Pons (tissue), 1 donor: ENCODE results near the gene SLC34A3.

Experiments
- DNase-seq: peaks from one replicate; pipeline ENCODE4 v3.0.0-alpha.2; 2016; ENCODE audit warnings: low spot score

The SLC34A3 gene

DNA sequence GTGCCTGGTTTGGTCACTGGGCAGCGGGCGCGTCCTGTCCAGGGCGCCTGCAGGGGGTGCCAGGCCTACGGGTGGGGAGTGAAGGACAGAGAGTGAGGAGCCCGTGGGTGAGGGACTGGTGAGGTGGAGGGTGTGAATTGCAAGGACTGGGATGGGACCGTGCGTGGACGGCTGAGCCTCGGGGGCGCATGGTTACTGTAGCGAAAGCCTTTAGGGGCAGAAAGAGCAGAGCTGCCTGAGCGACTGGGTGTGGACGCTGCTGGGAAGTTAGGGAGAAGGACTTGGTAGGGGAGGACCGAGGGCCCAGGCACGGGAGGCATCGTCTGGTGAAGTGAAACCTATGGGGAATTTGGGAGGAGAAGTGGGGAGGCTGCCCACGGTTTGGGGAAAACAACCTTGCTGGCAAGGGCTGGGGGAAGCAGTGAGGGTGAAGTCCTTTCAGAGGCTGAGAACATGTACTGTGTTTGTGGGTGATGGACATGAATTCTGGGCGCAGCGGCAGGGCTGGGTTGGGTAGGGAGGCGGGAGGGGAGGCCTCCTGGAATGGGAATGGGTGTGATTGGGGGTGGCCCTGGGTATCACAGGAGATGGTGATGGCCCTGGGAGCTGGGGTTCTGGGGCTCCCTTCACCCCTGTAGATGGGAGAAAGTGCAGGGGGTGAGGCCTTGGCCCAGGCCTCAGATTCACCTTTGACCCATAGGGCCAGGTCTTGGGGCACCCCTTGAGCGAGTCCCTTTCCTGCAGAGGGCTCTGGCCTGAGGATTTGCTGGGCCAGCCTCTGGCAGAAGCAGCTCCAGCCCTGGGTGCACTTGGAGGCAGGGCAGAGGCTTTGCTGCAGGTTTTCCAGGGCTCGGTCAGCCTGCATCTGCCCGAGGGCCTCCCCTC lies 45.1 kb downstream of the SLC34A3 start:
- no peak for DNase-seq

DNA sequence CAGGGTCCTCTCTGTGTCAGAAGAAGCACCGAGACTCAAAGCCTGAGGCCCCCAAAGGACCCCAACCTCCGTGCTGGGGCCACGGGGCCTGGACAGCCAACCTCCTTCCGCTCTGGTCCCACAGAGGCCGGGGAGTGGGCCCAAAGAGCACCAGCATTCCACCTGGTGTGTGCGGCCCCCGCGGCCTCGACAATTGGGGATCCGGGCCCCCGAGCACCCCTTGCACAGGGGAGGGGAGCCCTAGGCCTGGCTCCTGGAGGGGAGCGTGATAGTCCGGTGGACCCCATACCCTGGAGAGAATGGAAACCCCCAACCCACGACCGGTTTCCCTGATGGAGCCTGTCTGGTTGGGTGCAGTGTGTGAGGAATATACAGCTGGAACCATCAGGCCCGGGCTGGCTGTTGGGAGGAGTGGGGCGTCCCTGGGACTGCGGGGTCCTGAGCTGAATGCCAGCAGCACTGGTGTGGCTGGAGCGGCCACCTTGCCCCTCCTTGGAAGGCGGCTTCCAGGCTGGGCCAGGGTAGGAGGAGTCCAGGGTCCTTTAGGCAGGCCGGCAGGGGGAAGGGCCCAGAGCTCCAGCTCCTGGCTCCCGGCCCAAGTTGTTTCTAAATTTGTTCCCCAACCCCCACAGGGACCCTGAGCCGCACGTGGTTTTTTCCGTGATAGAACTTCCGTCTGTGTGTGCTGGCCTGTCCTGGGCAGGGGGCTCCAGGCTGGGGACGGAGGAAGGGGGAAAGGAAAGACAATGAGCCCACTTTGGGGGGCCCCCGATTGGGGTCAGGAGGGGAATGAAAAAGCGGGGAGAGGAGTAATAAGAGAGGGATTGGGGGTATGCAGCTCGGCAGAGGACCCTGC lies 46.0 kb downstream of the SLC34A3 start:
- no peak for DNase-seq

- DNase-seq, result peak; percentile 41
Measured at GRCh38 chr9:137277329-137278041, 46.8 kb downstream of the SLC34A3 start, which contains the start of gene TOR4A. Gene TOR4A (plus strand): TSS chr9:137277726. CDS start chr9:137278690, 964 bp downstream.

DNA sequence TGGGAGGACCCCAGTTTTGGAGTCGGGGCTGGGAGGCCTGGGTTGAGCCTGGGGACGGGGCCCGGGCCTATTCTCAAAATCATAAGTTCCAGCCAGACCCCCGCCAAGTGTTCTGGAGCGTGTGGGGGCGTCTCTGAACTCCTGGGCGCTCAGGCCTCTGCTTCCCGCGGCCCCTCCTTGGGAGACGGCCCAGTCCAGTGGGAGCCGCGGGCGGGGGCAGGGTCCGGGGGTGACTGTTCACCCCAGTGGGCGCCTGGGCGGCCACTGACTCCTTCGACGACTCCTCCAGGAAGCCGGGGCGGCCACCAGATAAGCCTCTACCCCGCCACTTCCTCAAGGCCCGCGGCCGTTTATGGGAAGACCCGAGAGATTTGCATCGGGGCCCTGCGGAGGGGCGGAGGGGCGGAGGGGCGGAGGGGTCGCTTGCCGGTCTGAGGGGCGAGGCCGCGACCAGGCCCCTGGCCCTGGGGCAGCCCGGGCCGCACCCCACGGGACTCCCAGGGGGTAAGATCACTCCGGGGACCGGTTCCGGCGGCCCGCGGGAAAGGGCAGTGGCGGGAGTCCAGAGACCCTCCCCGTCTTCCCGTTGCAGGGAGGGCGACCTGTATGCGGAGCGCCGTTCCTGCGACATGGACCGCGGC lies 47.5 kb downstream of the SLC34A3 start:
- DNase-seq, result no peak

DNA sequence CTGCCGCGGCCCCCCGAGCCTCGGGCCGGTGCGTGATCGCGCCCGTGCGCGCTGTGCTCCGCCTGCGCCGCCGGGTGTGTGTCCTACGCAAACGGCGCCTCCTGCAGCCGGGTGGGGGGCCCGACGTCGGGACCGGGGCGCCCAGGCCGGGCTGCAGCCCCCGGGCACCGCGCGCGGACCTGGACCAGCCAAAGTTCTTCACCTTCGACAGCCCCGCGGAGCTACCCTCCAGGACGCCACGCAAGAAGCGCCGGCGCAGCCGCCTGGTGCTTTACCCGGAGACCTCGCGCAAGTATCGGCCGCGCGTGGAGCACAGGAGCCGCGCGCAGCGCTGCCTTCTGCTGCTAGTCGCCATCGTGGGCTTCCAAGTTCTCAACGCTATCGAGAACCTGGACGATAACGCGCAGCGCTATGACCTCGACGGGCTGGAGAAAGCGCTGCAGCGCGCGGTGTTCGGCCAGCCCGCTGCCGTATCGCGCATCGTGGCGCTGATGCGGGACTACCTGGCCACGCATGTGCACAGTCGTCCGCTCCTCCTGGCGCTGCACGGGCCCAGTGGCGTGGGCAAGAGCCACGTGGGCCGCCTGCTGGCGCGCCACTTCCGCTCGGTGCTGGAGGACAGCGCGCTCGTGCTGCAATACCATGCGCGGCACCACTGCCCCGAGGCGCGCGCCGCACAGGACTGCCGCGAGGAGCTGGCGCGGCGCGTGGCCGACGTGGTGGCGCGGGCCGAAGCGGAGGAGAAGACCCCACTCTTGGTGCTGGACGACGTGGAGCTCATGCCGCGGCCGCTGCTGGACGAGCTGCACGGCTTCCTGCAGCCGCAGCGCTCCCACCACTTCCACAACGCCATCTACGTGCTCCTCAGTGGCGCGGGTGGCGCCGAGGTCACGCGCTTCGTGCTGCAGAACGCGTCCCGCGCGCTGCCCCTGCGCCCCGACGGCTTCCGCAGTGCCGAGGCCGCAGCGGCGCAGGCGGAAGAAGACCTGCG lies 48.3 kb downstream of the SLC34A3 start:
- no peak for DNase-seq

DNA sequence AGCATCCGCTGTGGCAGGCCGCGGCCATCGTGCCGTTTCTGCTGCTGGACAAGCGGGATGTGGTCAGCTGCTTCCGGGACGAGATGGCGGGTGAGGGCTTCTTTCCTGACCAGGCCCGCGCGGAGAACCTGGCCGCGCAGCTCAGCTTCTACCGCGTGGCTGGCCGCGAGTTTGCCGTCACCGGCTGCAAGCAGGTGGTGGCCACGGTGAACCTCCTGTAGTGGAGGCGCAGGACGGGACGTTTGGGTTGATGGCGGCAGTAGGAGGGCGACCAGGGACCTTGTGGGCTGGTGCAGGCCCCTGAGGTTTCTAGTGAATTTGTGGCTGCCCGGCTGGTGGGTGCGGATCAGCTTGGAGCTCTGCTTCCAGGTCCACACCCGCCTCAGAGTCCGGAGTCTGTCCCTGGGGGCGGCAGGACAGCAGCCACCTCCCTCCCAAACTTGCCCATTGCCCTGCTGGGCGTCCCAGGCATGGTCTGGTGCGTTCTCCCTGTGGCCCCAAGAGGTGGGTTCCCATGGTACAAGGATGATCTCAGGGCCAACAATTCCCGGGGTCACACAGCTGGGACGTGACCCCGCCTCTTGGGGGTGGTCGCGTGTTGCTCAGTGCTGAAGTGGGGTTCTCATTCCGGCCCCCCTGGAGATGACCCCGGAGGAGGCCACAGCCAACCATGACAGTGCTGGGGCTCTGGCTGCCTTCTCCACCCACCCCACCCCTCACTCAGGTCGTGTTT lies 49.2 kb downstream of the SLC34A3 start:
- no peak for DNase-seq

- no peak for DNase-seq
Measured at GRCh38 chr9:137280474-137281344, 50.0 kb downstream of the SLC34A3 start.

DNA sequence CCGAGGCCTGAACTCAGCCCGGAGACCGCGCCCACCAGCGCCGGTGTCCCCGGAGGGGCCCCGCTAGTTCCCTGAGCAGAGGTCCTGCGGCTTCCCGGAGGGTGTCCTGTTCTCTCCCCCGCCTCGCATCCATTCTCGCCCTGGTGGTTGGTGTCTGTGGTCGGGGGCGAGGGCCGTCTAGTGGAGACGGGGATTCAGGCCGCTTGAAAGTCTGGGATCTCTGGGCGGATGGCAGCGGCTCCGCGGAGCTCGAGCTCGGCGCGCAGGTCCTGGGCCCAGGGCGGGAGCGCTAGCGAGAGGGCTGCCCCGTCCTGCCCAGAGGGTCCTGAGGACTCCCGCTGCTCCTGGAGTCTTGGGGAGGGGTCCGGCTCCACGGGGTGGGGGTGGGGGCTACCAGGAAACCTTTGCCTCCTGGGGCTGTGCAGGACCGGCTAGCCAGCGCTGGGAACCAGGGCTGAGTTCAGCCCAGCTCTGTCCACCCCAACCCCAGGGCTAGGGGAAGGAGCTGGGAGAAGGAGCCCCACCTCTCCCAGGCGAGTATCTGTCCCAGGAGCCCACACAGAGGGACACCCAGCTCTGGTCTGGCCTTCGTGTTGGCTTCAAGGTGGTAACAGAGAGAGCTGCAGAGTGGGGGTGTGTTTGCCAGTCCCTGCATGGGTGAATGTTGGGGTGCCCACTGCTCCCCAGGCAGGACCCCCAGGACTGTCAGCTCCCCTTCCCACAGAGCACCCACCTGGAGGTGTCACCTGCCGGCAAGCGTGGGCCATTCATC lies 50.8 kb downstream of the SLC34A3 start:
- DNase-seq, result no peak
